GM23338 (cell line): Measurements from ENCODE around the gene TBX1.

Experiments used
- EZH2 ChIP-seq: fragments of 200-600 bp; sonication (generic); IDR thresholded peaks from one replicate; pipeline ENCODE4 v1.8.0; 2017; ENCODE audit warnings: antibody characterized with exemption, mild to moderate bottlenecking, low read depth; ENCODE audit not compliant: unreplicated experiment
- ZNF331 ChIP-seq: fragments of 250-450 bp; sonication (Bioruptor Pico); IDR thresholded peaks from 2 replicates; pipeline ENCODE4 v1.5.0; 2020; ENCODE audit warnings: low read depth, mild to moderate bottlenecking, moderate library complexity
- TF ChIP-seq, protein P1 (sequence below): IDR thresholded peaks from 2 replicates; pipeline ENCODE4 v1.6.1; 2016; ENCODE audit warnings: antibody characterized with exemption
- TF ChIP-seq, protein P2 (sequence below), 2 experiments: fragments of 200-600 bp in 1 of 2; sonication (generic) in 1 of 2; conservative IDR thresholded peaks; 2 replicates each; pipeline versions ENCODE4 v1.5.1 to v1.6.1; 2016 to 2017; ENCODE audit warnings: antibody characterized with exemption in 2 of 2, low read depth in 2 of 2, mild to moderate bottlenecking in 2 of 2, moderate library complexity in 1 of 2

DNA sequence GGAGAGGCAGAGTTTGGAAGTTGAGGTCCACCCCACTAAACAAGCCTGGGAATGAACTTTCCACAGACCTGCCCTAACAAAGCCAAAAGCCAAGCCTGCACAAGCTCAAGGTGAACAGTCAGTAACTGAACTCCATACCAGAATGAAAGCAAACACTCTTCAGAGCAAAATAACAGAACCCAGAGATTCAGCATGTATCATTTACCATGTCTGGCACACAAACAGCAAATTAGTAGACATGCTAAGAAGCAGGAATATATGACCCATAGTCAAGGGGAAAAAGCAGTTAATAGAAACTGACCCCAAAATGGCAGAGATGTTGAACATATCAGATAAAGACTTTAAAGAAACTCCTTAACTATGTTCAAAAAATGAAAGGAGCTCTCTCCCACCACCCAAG lies 31.3 kb downstream of the TBX1 start:
- TF ChIP-seq, protein P1, sequence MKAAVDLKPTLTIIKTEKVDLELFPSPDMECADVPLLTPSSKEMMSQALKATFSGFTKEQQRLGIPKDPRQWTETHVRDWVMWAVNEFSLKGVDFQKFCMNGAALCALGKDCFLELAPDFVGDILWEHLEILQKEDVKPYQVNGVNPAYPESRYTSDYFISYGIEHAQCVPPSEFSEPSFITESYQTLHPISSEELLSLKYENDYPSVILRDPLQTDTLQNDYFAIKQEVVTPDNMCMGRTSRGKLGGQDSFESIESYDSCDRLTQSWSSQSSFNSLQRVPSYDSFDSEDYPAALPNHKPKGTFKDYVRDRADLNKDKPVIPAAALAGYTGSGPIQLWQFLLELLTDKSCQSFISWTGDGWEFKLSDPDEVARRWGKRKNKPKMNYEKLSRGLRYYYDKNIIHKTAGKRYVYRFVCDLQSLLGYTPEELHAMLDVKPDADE, result no peak
- TF ChIP-seq, protein P2, sequence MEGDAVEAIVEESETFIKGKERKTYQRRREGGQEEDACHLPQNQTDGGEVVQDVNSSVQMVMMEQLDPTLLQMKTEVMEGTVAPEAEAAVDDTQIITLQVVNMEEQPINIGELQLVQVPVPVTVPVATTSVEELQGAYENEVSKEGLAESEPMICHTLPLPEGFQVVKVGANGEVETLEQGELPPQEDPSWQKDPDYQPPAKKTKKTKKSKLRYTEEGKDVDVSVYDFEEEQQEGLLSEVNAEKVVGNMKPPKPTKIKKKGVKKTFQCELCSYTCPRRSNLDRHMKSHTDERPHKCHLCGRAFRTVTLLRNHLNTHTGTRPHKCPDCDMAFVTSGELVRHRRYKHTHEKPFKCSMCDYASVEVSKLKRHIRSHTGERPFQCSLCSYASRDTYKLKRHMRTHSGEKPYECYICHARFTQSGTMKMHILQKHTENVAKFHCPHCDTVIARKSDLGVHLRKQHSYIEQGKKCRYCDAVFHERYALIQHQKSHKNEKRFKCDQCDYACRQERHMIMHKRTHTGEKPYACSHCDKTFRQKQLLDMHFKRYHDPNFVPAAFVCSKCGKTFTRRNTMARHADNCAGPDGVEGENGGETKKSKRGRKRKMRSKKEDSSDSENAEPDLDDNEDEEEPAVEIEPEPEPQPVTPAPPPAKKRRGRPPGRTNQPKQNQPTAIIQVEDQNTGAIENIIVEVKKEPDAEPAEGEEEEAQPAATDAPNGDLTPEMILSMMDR (conservative IDR thresholded peaks at IDR 0.05; ENCODE audit: low read depth in 2 of 2), result no peak
- TF ChIP-seq EZH2 (no peak), ZNF331 (no peak)
